ENCODE measurements around the gene TGFBR1. TPM values are rescaled to one million over a fixed set of nuclear protein-coding genes. Genes with fewer than 3 reads are reported as not detected.

The TGFBR1 gene
- total RNA-seq, 5 donors from 2014 or later (not counting 1 experiment from before 2014, with no cell fraction given) = 22.3 to 36.9 (median 31.7) TPM

Other genes with a start within 250 kb of the TGFBR1 start
- gene COL15A1, start 161.2 kb upstream of the TGFBR1 start, total RNA-seq = under 1 TPM in 3 of 5 donors, not detected in 2; 0.15 to 0.20 (median 0.19) TPM
- gene ALG2, start 116.8 kb downstream of the TGFBR1 start, total RNA-seq = 10 to 100 TPM; 18.0 to 30.3 (median 25.2) TPM
- gene SEC61B, start 117.2 kb downstream of the TGFBR1 start, total RNA-seq = 10 to 100 TPM; 54.9 to 91.5 (median 84.0) TPM